ENCODE data around the gene IFNLR1.
A peak's percentile ranks its signal among the peaks of the same experiment; 100 is the strongest.

The IFNLR1 gene

DNA sequence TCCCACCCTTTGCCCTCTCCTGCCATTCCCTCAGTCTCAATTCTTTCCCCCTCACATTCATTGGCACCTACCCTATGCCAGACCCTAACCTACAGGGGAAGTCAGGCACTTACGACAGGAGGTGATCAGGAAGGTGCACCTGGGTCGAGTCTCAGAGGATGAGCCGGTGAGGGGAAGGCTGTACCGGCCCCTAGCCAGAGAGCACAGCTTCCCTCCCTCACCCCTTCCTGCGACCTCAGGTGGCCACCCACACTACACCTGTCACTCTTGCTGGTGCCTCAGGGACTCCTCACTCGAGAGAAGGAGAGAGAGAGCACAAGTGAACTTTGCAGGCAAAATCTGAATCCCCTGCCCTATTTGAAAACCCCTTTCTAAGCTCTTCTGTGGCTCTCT is 73.5 kb downstream of the IFNLR1 start:
- Histone ChIP-seq H3K27ac (no peak overlapping the region), H3K4me3 (no peak overlapping the region)

- peak within 1 kb of the TSS in 2 of 7 experiments; percentile 7 to 32 for H3K4me3 ChIP-seq
Observed at GRCh38 chr1:24111996-24112779, 74.9 kb downstream of the IFNLR1 start, which contains the start of gene MYOM3. MYOM3 (minus strand) TSS chr1:24112135; CDS start chr1:24108636, 3,499 bp downstream.

DNA sequence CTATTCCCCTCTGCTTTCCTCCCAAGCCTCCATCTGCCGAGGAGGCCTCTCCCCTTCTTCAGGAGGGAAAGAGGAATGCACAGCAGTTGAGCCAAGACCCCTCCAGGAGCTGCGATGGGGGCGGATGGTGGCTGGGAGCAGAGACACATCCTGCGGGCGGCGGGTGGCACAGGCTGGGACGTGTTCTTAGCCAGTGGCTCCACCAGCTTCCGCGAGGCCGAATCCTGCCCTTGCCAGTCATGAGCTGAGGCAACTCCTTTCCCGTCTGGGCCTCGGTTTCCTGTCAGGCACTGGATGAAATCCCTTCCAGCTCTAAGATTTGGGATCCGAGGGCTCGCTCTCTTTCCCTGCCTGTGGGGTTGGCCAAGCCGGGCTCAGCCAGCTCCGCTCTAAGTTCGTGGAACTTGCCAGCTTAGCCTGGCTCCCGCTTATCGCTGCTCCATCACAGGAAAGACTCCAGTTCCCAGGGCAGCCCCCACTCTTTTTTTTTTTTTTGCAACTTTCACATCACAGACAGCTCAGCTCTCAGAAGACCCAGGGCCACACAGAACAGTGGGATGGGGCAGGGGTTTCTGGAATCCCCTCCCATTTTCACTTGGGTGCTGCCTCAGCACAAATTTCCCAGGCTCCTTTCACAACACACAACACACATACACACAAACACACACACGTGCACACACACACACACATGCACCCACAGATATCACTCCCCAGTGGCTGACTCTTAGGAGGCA is 75.7 kb downstream of the IFNLR1 start:
- H3K4me3 ChIP-seq, result no peak overlapping the region
- peak overlapping the region in 20 of 21 experiments; percentile 7 to 80 (median 67) for H3K27ac ChIP-seq

More at GRCh38 chr1:24111996-24112779, 74.9 kb downstream of the IFNLR1 start, which contains the start of gene MYOM3:
- peak within 1 kb of the TSS in 20 of 21 experiments; percentile 7 to 80 (median 67) for H3K27ac ChIP-seq

GRCh38 chr1:24110642-24111261 is 76.3 kb downstream of the IFNLR1 start:
- Histone ChIP-seq H3K4me3 (no peak overlapping the region), H3K27ac (peak overlapping the region in 20 of 21 experiments; percentile 7 to 80 (median 67))

DNA sequence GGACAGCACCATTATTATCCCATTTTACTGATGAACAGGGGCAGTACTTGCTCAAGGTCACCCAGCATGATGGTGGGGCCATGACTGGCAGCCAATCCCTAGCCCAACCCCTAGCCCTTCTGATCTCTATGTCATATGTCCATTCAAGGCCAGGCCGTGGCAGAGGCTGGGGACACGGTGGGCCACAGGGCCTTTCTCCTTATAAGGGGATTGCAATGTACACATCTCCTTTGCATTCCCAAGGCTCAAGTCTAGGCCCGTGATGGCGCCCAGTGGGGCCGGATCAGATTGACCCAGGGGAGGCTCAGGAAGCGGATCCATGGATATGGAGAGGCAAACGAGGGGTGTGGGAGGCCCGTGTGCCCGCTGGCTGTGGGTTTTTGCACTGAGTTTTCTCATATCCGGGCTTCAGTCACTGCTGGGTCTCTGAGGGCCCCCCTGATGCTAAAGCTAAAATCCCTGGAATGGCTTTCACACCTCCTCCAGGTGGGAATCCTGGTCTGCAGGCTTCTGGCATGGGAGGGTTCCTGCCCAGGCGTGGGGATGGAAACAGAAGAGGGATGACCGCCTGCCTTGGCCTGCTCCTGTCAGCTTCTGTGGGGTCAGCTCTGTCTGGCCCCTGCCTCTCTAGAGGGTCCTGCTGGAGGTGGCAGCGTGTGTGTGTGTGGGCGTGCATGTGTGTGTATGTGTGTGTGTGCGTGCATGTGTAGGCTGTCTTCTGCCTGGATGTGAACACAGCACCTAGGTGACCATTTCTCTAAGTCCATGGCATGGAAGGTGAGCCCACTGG is 77.2 kb downstream of the IFNLR1 start:
- no peak overlapping the region for H3K4me3 ChIP-seq
- peak overlapping the region in 12 of 21 experiments; percentile 29 to 92 (median 74) for H3K27ac ChIP-seq

DNA sequence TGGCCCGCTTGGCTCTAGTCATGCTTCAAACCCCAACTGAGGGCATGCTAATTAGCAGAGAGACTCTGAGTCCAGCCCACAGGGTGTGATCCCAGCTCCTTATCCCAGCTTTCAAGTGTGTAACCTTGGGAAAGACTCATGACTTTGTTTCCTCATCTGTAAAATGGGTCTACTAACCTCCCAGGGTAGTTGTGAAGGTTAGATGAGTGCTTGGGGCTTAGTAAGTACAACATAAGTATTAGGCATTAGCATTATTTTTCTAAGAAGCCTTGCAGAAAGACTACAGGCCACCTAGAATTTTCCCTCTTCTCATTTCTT is 78.0 kb downstream of the IFNLR1 start:
- no peak overlapping the region for H3K4me3 ChIP-seq
- peak overlapping the region in 12 of 21 experiments; percentile 37 to 92 (median 80) for H3K27ac ChIP-seq

- Histone ChIP-seq H3K27ac (peak overlapping the region in 20 of 21 experiments; percentile 34 to 92 (median 74)), H3K4me3 (no peak overlapping the region)
Observed at GRCh38 chr1:24108334-24109165, 78.5 kb downstream of the IFNLR1 start.

GRCh38 chr1:24107462-24108138 is 79.5 kb downstream of the IFNLR1 start:
- peak overlapping the region in 19 of 21 experiments; percentile 34 to 92 (median 77) for H3K27ac ChIP-seq
- no peak overlapping the region for H3K4me3 ChIP-seq

GRCh38 chr1:24105368-24106160 is 81.5 kb downstream of the IFNLR1 start:
- Histone ChIP-seq H3K27ac (peak overlapping the region in 8 of 21 experiments; percentile 16 to 80 (median 60)), H3K4me3 (no peak overlapping the region)

DNA sequence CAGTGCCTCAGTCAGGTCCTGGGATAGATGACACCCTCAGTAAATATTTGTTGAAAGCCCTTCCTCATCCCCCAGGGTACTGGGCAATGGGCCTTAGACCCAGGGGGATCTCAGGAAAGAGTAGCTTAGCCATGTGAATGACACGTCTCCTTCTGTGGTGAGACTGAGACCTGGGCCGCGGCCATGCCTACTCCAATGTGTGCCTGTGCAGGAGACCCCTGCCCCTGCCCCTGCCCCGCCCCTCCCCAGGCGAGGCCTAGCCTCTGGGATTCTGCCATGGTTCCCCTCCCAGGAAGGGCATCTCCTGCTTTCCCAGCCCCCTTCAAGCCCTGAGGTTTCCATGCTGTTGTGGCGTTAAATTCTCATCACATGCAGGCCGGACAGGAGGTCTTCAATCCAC is 82.2 kb downstream of the IFNLR1 start:
- no peak overlapping the region for H3K4me3 ChIP-seq
- H3K27ac ChIP-seq, result peak overlapping the region in 7 of 21 experiments; percentile 14 to 80 (median 44)
